ENCODE results near the gene UCMA.

Gene UCMA

DNA sequence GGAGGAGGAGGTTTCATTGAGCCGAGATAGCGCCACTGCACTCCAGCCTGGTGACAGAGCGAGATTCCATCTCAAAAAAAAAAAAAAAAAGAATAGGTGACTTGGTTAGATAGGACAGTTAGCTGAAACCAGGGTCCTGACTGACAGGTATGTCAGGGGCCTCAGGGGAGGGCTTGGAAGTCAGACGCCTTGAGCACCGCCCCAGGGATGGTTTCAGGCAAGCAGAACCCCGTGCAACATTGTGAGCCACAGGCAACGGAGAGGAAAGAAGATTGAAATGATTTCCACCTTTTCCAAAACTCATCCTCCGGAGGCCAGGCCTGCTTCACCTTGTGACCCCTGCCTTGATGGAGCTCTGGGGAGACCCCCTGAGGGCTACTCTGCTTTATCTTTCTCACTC, 8.6 kb downstream of the UCMA start:
- no peak for TF ChIP-seq EP300 (IDR thresholded peaks at IDR 0.05; ENCODE audit: borderline replicate concordance)
- TF ChIP-seq, protein P1, sequence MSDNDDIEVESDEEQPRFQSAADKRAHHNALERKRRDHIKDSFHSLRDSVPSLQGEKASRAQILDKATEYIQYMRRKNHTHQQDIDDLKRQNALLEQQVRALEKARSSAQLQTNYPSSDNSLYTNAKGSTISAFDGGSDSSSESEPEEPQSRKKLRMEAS (IDR thresholded peaks at IDR 0.05) = no peak

DNA sequence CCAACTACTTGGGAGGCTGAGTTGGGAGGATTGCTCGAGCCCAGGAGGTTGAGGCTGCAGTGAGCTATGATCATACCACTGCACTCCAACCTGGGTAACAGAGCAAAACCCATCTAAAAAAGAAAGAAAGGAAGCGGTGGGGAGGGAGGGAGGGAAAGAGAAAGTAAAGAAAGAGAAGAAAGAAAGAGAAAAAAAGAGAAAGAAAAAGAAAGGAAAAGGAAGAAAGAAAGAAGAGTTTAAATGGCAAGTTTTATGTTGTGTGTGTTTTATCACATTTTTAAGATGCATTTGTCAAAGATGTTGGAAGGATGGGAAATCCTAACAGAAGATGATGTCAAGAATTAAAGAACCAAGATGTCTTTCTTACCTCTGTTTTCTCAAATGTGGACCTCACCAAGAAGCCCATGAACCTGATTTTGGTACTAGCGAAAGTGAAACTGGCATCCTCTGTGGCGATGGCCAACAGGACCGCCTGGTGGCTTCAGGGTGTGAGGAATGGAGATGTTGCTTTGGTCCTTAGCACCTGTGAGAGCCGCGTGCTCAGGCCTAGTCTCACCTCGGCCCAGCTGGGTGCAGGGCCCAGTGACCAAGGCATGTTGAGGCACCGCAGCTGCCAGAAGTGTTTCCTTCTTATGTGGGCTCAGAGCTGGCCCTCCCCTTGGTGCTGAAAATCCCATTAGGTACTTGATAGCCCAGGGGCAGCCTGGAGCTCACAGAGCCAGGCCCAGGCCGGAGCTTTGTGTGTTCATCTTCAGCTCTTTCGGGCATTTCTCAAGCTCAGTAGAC, 9.8 kb downstream of the UCMA start:
- TF ChIP-seq, protein P2, sequence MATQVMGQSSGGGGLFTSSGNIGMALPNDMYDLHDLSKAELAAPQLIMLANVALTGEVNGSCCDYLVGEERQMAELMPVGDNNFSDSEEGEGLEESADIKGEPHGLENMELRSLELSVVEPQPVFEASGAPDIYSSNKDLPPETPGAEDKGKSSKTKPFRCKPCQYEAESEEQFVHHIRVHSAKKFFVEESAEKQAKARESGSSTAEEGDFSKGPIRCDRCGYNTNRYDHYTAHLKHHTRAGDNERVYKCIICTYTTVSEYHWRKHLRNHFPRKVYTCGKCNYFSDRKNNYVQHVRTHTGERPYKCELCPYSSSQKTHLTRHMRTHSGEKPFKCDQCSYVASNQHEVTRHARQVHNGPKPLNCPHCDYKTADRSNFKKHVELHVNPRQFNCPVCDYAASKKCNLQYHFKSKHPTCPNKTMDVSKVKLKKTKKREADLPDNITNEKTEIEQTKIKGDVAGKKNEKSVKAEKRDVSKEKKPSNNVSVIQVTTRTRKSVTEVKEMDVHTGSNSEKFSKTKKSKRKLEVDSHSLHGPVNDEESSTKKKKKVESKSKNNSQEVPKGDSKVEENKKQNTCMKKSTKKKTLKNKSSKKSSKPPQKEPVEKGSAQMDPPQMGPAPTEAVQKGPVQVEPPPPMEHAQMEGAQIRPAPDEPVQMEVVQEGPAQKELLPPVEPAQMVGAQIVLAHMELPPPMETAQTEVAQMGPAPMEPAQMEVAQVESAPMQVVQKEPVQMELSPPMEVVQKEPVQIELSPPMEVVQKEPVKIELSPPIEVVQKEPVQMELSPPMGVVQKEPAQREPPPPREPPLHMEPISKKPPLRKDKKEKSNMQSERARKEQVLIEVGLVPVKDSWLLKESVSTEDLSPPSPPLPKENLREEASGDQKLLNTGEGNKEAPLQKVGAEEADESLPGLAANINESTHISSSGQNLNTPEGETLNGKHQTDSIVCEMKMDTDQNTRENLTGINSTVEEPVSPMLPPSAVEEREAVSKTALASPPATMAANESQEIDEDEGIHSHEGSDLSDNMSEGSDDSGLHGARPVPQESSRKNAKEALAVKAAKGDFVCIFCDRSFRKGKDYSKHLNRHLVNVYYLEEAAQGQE (IDR thresholded peaks at IDR 0.05; ENCODE audit: low read depth) = peak; percentile 72
- TF ChIP-seq TCF12 (IDR thresholded peaks at IDR 0.05; ENCODE audit: low read depth) = no peak

DNA sequence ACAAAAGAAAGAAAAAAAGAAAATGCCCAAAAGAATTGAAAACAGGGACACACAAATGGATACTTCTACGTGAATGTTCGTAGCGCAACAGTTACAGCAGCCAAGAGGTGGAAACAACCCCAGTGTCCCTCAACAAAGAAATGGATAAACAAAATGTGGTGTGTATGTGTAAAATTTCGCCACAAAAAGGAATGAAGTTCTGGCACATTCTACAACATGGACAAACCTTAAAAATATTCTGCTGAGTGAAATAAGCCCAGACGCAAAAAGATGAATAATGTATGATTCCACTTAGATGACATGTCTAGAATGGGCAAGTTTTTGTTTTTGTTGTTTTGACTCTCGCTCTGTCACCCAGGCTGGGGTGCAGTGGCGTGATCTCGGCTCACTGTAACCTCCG, 10.9 kb downstream of the UCMA start:
- TF ChIP-seq RAD21 (IDR thresholded peaks at IDR 0.05; ENCODE audit: low read depth) = no peak
- TF ChIP-seq EP300 (IDR thresholded peaks at IDR 0.05; ENCODE audit: borderline replicate concordance) = no peak
- no peak for TF ChIP-seq FOXM1 (IDR thresholded peaks at IDR 0.05; ENCODE audit: borderline replicate concordance, low read depth)
- no peak for TF ChIP-seq NFIC (IDR thresholded peaks at IDR 0.05)
- TF ChIP-seq, protein P2 (IDR thresholded peaks at IDR 0.05; ENCODE audit: low read depth) = no peak
- no peak for TF ChIP-seq ZBTB7A (IDR thresholded peaks at IDR 0.05; ENCODE audit: low read depth)
- TF ChIP-seq TCF12 (IDR thresholded peaks at IDR 0.05; ENCODE audit: low read depth) = no peak
- TF ChIP-seq EGR1 (IDR thresholded peaks at IDR 0.05) = no peak
- TF ChIP-seq CEBPB (IDR thresholded peaks at IDR 0.05) = no peak

DNA sequence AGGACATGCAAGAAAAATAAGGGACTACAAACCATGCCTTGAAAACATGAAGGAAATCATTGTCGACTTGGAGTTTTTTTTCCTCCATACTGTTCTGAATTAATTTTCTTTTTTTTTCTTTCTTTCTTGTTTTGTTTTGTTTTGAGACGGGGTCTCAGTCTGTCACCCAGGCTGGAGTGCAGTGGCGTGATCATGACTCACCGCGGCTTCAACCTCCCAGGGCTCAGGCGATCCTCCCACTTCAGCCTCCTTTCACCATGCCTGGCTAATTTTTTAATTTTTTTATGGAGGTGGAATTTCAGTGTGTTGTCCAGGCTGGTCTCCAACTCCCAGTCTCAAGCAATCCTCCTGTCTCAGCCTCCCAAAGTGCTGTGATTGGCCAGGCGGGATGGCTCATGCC, 11.6 kb downstream of the UCMA start:
- TF ChIP-seq NFIC (IDR thresholded peaks at IDR 0.05) = no peak
- no peak for TF ChIP-seq TEAD4 (IDR thresholded peaks at IDR 0.05)
- no peak for TF ChIP-seq EGR1 (IDR thresholded peaks at IDR 0.05)
- TF ChIP-seq TAF1 (IDR thresholded peaks at IDR 0.05; ENCODE audit: low read depth) = no peak
- no peak for TF ChIP-seq EP300 (IDR thresholded peaks at IDR 0.05; ENCODE audit: borderline replicate concordance)
- no peak for TF ChIP-seq CEBPB (IDR thresholded peaks at IDR 0.05)
- TF ChIP-seq FOXM1 (IDR thresholded peaks at IDR 0.05; ENCODE audit: borderline replicate concordance, low read depth) = no peak
- no peak for TF ChIP-seq YY1 (IDR thresholded peaks at IDR 0.05; ENCODE audit: low read depth)
- no peak for TF ChIP-seq RAD21 (IDR thresholded peaks at IDR 0.05; ENCODE audit: low read depth)
- TF ChIP-seq, protein P2 (IDR thresholded peaks at IDR 0.05; ENCODE audit: low read depth) = no peak
- no peak for TF ChIP-seq ZBTB7A (IDR thresholded peaks at IDR 0.05; ENCODE audit: low read depth)

DNA sequence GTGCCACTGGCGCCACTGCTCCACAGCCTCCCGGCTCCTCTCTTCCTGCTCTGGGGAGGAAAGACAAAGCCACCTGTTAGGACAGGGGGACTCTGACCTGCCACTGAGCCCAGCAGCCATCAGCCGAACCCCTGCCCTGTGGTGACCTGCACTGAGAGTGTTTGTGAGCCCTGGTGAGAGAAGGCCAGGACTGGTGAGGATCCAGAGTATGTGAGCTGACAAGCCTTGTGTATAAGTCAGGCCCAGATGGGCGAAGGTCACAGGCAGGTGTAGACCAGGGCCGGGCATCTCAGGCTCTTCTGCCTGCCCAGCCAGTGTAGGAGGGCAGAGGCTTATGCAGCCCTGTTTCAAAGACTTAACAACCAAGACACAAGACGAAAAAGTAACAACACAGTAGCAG, 12.0 kb downstream of the UCMA start:
- TF ChIP-seq TAF1 (IDR thresholded peaks at IDR 0.05; ENCODE audit: low read depth) = no peak
- TF ChIP-seq, protein P2 (IDR thresholded peaks at IDR 0.05; ENCODE audit: low read depth) = no peak
